ENCODE results near the gene FLOT1. TPM values are rescaled to one million over a fixed set of nuclear protein-coding genes. Genes with fewer than 3 reads are reported as not detected.

The FLOT1 gene
- total RNA-seq, 4 donors from 2014 or later: 46.7 to 88.8 (median 64.4) TPM

DNA sequence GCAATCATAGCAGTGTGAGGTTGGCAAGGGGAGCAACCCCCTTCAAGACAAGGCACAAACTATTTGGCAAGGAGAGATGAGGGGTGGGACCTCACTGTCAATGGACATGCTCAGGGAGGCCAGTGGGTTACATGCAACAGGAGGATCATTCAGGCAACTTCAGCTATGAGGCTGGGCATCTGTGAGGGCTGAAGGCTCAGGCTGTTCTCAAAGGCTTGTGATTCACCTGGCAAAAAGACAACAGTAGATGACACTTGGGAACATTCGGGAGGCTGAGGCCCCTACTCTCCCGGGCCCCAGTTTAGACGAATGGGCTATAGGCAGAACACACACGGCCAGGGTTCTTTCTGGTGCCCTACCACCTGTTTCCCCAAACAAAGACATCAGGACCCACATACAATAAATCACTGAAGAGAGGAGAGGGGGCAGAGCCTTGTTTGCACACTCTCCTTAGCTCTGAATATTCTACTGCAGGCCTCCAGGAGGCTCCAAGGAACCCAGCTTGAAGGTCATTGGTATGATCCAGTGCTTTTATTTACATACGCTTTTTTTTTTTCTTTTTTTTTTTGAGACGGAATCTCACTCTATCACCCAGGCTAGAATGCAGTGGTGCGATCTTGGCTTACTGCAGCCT lies 14.4 kb downstream of the FLOT1 start:
- H3K27ac ChIP-seq: peak overlapping the region in 3 of 4 donors; percentile 1 to 48 (median 29)
- no peak overlapping the region for H3K4me3 ChIP-seq
- H3K9me3 ChIP-seq: no peaks in the 10 kb centered on the region
- 46 to 50% methylated on average over 6 to 7 of the region's 7 CpGs for WGBS, 2 donors
- TF ChIP-seq POLR2A (IDR thresholded peaks at IDR 0.05): no peak
- intact Hi-C loops (cut with DNase I): no loop called here
- H3K36me3 ChIP-seq: peaks cover 29 to 98% (median 47%) of the 10 kb centered on the region in 3 donors
- no peaks in the 10 kb centered on the region for H3K27me3 ChIP-seq
- peaks cover 13 to 64% (median 14%) of the 10 kb centered on the region in 3 donors for H3K4me1 ChIP-seq
- DNase-seq: no peak

- H3K9me3 ChIP-seq: no peaks in the 10 kb centered on the region
- 76 to 84% methylated on average over 10 to 11 of the region's 11 CpGs for WGBS, 2 donors
- H3K27ac ChIP-seq: peak overlapping the region in 3 of 4 donors; percentile 6 to 96 (median 10)
- no peak overlapping the region for H3K4me3 ChIP-seq
- peaks cover 25 to 77% (median 27%) of the 10 kb centered on the region in 3 donors for H3K4me1 ChIP-seq
- no peak for TF ChIP-seq POLR2A (IDR thresholded peaks at IDR 0.05)
- TF ChIP-seq CTCF (IDR thresholded peaks at IDR 0.05): no peak
- no peaks in the 10 kb centered on the region for H3K27me3 ChIP-seq
- intact Hi-C loops (cut with DNase I): no loop called here
- H3K36me3 ChIP-seq: peaks cover 36 to 93% (median 55%) of the 10 kb centered on the region in 3 donors
- no peak for DNase-seq
Observed at GRCh38 chr6:30726506-30727413, 15.7 kb downstream of the FLOT1 start.

GRCh38 chr6:30725713-30726505 lies 16.6 kb downstream of the FLOT1 start:
- WGBS, 2 donors: 29 to 61% methylated on average over 2 of the region's 3 CpGs
- peaks cover 36 to 86% (median 55%) of the 10 kb centered on the region in 3 donors for H3K36me3 ChIP-seq
- peak overlapping the region; percentile 6 to 96 (median 29) for H3K27ac ChIP-seq
- H3K27me3 ChIP-seq: no peaks in the 10 kb centered on the region
- intact Hi-C loops (cut with DNase I): no loop called here
- H3K9me3 ChIP-seq: no peaks in the 10 kb centered on the region
- peaks cover 25 to 74% (median 31%) of the 10 kb centered on the region in 3 donors for H3K4me1 ChIP-seq
- DNase-seq: no peak
- TF ChIP-seq POLR2A (IDR thresholded peaks at IDR 0.05) (no peak), CTCF (IDR thresholded peaks at IDR 0.05) (no peak)
- H3K4me3 ChIP-seq: no peak overlapping the region

DNA sequence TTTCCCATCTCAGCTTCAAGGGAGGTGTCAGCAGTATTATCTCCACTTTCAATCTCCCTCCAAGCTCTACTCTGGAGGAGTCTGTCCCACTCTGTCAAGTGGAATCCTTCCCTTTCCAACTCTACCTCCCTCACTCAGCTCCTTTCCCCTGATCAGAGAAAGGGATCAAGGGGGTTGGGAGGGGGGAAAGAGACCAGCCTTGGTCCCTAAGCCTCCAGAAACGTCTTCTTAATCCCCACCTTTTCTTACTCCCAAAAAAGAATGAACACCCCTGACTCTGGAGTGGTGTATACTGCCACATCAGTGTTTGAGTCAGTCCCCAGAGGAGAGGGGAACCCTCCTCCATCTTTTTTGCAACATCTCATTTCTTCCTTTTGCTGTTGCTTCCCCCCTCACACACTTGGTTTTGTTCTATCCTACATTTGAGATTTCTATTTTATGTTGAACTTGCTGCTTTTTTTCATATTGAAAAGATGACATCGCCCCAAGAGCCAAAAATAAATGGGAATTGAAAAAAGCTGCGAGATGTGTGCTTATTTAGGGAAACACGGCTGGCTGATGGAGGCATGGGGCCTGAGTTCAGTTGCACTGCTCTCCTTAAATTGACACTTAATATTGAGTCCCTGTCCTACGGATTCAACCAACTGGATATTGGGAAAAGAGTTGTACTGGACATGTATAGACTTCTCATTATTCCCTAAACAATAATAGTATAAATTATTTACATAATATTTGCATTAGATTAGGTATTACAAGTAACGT lies 17.4 kb downstream of the FLOT1 start:
- intact Hi-C loops (cut with DNase I): no loop called here
- DNase-seq: no peak
- H3K36me3 ChIP-seq: peaks cover 30 to 78% (median 48%) of the 10 kb centered on the region in 3 donors
- peaks cover 20 to 70% (median 31%) of the 10 kb centered on the region in 3 donors for H3K4me1 ChIP-seq
- TF ChIP-seq POLR2A (IDR thresholded peaks at IDR 0.05) (no peak), CTCF (IDR thresholded peaks at IDR 0.05) (no peak)
- WGBS, 2 donors: 29 to 41% methylated on average over 6 of the region's 6 CpGs
- no peak overlapping the region for H3K4me3 ChIP-seq
- no peaks in the 10 kb centered on the region for H3K9me3 ChIP-seq
- no peaks in the 10 kb centered on the region for H3K27me3 ChIP-seq
- H3K27ac ChIP-seq: peak overlapping the region in 3 of 4 donors; percentile 34 to 96 (median 40)

All from esophagus squamous epithelium (tissue), 5 donors.